GM21825 (cell line): ENCODE results near the gene GYS2.

Source experiments
- ATAC-seq: cut with Tn5 transposase; IDR thresholded peaks from one replicate; pipeline ENCODE4 v1.9.1; 2021; ENCODE audit warnings: mild to moderate bottlenecking, moderate library complexity; ENCODE audit not compliant: unreplicated experiment

Gene GYS2

GRCh38 chr12:21509768-21510167 lies 94.9 kb downstream of the GYS2 start:
- peak; percentile 94 for ATAC-seq

GRCh38 chr12:21507849-21508248 lies 96.8 kb downstream of the GYS2 start:
- no peak for ATAC-seq

DNA sequence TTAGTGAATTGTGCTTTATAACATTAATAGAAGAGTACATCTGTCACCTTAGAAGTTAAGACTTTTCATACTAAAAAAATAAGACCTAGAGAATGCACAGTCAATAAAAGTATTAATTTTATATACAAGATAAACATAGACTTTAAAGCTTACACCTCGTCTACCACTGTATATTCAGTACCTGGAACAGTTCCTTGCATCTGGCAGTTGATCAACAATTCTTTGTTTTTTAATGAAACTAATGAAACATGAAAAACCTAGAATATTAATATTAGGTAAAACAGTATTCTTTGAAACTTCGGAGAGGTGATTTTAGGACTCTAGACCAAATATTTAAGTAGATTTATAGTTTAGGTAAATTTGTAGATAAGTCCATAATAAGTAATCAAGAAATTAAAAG lies 98.8 kb downstream of the GYS2 start:
- no peak for ATAC-seq

DNA sequence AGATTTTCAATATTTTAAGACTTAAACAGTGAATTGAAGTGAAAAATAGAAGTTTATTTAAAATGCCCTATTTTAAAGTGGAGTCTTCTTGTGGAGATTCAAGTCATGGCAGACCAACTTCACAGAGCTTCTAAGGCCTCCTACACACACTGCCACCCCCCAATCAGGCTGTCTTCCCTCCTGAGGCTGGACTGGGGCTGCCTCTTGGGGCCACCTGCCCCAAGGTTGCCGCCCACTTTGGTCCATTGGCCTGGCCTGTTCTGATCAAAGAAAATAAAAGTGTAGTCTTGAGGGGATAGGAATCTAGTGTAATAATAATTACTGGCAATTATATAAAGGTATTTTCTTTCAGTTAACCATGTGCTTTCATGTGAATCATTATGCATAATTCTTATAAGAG lies 101.8 kb downstream of the GYS2 start:
- ATAC-seq, result no peak

DNA sequence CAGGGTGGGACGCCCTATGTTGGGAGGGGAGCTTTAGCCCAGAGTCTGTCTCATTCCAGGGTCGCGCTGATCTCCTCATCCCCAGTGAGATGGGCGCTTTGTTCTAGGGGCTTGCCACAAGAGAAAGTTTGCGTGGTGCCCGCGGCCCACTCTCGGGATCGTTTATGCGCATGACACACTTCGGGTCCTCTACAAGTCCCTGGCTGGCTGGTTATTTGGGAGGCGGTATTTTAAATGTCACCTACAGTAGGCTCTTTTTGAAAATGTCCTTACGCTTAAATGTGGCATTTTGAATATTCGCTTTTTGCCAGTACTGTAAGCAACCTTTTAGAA lies 102.5 kb downstream of the GYS2 start:
- ATAC-seq, result peak; percentile 2

- ATAC-seq, result peak; percentile 99
Measured at GRCh38 chr12:21501258-21502163, 103.1 kb downstream of the GYS2 start, which contains the start of the genes GOLT1B and RECQL. Gene GOLT1B, plus strand, starts transcription at chr12:21501789. Its CDS starts 135 bp downstream, at chr12:21501924. Gene RECQL, minus strand, starts transcription at chr12:21501635. Its CDS starts 2,065 bp downstream, at chr12:21499570.

- ATAC-seq, result no peak
Measured at GRCh38 chr12:21500786-21501257, 103.8 kb downstream of the GYS2 start.

GRCh38 chr12:21499765-21500164 lies 104.9 kb downstream of the GYS2 start:
- ATAC-seq, result no peak
